Hepatocyte (in vitro differentiated cells): ENCODE measurements around the gene TMEM164. TPM values are rescaled to one million over a fixed set of nuclear protein-coding genes. Genes with fewer than 3 reads are reported as not detected.

ENCODE experiments used
- DNase-seq: peaks from one replicate; pipeline ENCODE4 v3.0.0-alpha.2; 2016; ENCODE audit warnings: low spot score
- H2AFZ ChIP-seq: fragments of 200-600 bp; sonication (generic); 2 replicates; pipeline ENCODE4 v1.6.0; 2016; ENCODE audit warnings: antibody characterized with exemption, mild to moderate bottlenecking
- H3K27ac ChIP-seq: fragments of 200-600 bp; sonication (generic); 2 replicates; pipeline ENCODE4 v1.5.1; 2016; ENCODE audit warnings: mild to moderate bottlenecking
- H3K27me3 ChIP-seq: fragments of 200-600 bp; sonication (generic); 2 replicates; pipeline ENCODE4 v1.6.1; 2016
- H3K36me3 ChIP-seq: fragments of 200-600 bp; sonication (generic); replicated peaks from 2 replicates; pipeline ENCODE4 v1.5.1; 2016; ENCODE audit warnings: low read depth; ENCODE audit not compliant: insufficient read depth
- H3K4me1 ChIP-seq: fragments of 200-600 bp; sonication (generic); 2 replicates; pipeline ENCODE4 v1.5.1; 2016; ENCODE audit warnings: mild to moderate bottlenecking, moderate library complexity; ENCODE audit not compliant: insufficient read depth
- H3K4me2 ChIP-seq: fragments of 200-600 bp; sonication (generic); 2 replicates; pipeline ENCODE4 v1.6.0; 2016
- H3K4me3 ChIP-seq: fragments of 200-600 bp; sonication (generic); 2 replicates; pipeline ENCODE4 v1.5.1; 2016; ENCODE audit warnings: mild to moderate bottlenecking
- H3K79me2 ChIP-seq: fragments of 200-600 bp; sonication (generic); 2 replicates; pipeline ENCODE4 v1.6.0; 2017; ENCODE audit warnings: mild to moderate bottlenecking
- H3K9me2 ChIP-seq: fragments of 200-600 bp; sonication (generic); replicated peaks from 2 replicates; pipeline ENCODE4 v1.6.0; 2017; ENCODE audit warnings: mild to moderate bottlenecking; ENCODE audit not compliant: insufficient read depth
- H3K9me3 ChIP-seq: fragments of 200-600 bp; sonication (generic); 2 replicates; pipeline ENCODE4 v1.5.1; 2016; ENCODE audit warnings: low read depth, mild to moderate bottlenecking
- H4K20me1 ChIP-seq: fragments of 200-600 bp; sonication (generic); 2 replicates; pipeline ENCODE4 v1.6.0; 2016; ENCODE audit warnings: mild to moderate bottlenecking; ENCODE audit not compliant: insufficient read depth, poor library complexity, severe bottlenecking
- EZH2 ChIP-seq: fragments of 200-600 bp; sonication (generic); IDR thresholded peaks from 2 replicates; pipeline ENCODE4 v1.6.1; 2016; ENCODE audit warnings: antibody characterized with exemption, mild to moderate bottlenecking, borderline replicate concordance
- EZH2phosphoT487 ChIP-seq: fragments of 200-600 bp; sonication (generic); IDR thresholded peaks from one replicate; pipeline ENCODE4 v1.6.1; 2018; ENCODE audit warnings: antibody characterized with exemption, mild to moderate bottlenecking, low read depth, moderate library complexity; ENCODE audit not compliant: unreplicated experiment, severe bottlenecking
- WGBS: methylation state at CpG from one replicate; pipeline ENCODE4 v1.1.6; 2016; ENCODE audit warnings: low lambda C conversion rate; ENCODE audit errors: missing lambda C conversion rate; 5-methylcytosine and 5-hydroxymethylcytosine counted together
- polyA plus RNA-seq: library from polyadenylated mRNA; unstranded; fragments of >200 nt; fragmentation: Nextera tagmentation; extraction: Ambion mirVana; gene quantifications from 2 replicates; pipeline ENCODE4 v1.2.1, GENCODE V29; 2016
- total RNA-seq: library from RNA; depleted of rRNA; stranded (reverse); fragments of >200 nt; gene quantifications from 2 replicates; pipeline ENCODE4 v1.2.3, GENCODE V29; 2014
- TF ChIP-seq, protein P1 (sequence below): fragments of 200-600 bp; sonication (generic); IDR thresholded peaks from 2 replicates; pipeline ENCODE4 v1.5.1; 2016; ENCODE audit warnings: antibody characterized with exemption, mild to moderate bottlenecking; ENCODE audit not compliant: poor library complexity

TMEM164 gene
- total and polyA plus RNA-seq, 2 experiments from 2014 or later = 5.4 to 34.2 TPM

DNA sequence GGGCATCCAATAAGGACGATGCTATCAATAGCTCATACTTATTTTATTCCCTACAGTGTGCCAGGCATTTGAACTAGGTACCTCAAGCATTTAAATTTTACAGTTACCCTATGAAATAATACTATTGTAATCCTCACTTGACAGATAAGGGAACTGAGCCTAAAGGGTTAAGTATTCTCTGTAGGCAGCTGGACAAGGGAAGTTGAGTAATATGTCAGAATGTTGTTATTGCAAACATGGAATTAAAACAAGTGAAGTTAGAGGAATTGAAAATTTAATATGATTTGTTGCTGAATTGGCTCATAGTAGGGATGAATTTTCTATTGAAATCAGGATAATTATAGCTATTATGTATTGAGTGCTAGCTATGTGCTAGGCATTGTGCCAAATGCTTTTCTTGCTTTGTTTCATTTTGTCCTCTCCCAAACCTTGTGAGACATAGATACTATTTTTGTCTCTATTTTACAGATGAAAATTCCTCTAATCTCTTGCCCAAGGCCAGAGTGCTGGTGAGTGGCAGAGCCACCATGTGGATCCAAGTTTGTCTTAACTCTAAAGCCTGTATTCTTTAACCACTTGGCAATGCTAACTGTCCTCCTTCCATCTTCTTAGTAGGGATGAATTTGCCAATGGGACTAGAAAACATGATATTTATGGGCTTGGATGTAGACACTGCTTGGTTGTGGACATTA, 58.1 kb downstream of the TMEM164 start:
- no peak overlapping the region for H3K4me2 ChIP-seq
- no peaks in the 10 kb centered on the region for H3K9me3 ChIP-seq
- TF ChIP-seq, protein P1, sequence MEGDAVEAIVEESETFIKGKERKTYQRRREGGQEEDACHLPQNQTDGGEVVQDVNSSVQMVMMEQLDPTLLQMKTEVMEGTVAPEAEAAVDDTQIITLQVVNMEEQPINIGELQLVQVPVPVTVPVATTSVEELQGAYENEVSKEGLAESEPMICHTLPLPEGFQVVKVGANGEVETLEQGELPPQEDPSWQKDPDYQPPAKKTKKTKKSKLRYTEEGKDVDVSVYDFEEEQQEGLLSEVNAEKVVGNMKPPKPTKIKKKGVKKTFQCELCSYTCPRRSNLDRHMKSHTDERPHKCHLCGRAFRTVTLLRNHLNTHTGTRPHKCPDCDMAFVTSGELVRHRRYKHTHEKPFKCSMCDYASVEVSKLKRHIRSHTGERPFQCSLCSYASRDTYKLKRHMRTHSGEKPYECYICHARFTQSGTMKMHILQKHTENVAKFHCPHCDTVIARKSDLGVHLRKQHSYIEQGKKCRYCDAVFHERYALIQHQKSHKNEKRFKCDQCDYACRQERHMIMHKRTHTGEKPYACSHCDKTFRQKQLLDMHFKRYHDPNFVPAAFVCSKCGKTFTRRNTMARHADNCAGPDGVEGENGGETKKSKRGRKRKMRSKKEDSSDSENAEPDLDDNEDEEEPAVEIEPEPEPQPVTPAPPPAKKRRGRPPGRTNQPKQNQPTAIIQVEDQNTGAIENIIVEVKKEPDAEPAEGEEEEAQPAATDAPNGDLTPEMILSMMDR = no peak
- TF ChIP-seq EZH2phosphoT487 = no peak
- TF ChIP-seq EZH2 = no peak
- H4K20me1 ChIP-seq = no peaks in the 10 kb centered on the region
- no peaks in the 10 kb centered on the region for H3K36me3 ChIP-seq
- no peak overlapping the region for H3K4me3 ChIP-seq
- no peaks in the 10 kb centered on the region for H3K79me2 ChIP-seq
- no peaks in the 10 kb centered on the region for H3K9me2 ChIP-seq
- H3K4me1 ChIP-seq = no peaks in the 10 kb centered on the region
- 58% methylated on average over 1 of the region's 1 CpG for WGBS
- H2AFZ ChIP-seq = no peak overlapping the region
- no peak for DNase-seq
- H3K27ac ChIP-seq = no peak overlapping the region
- H3K27me3 ChIP-seq = no peaks in the 10 kb centered on the region

DNA sequence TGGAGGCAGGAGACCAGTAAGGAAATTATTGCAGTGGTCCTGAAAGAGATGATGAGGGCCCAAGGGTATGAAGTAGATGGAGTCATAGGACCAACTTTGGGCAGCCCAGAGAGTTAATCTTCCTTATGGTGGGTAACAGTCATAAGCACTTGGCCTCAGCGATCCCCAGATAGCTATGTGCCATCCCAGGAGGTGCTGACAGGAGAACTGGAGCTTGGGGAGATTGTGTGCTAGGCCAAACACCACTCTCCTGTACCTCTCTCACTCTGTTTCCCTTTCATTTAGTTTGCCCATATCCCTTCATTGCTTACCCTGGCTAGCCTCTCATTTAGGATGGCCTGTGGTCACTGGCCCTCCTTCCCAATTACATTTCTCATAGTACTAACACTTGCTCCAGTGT, 60.0 kb downstream of the TMEM164 start:
- Histone ChIP-seq H2AFZ (no peak overlapping the region), H3K27me3 (no peaks in the 10 kb centered on the region), H3K4me3 (no peak overlapping the region), H3K36me3 (no peaks in the 10 kb centered on the region), H3K4me2 (no peak overlapping the region), H3K4me1 (no peaks in the 10 kb centered on the region), H3K79me2 (no peaks in the 10 kb centered on the region), H4K20me1 (no peaks in the 10 kb centered on the region), H3K9me3 (no peaks in the 10 kb centered on the region), H3K9me2 (no peaks in the 10 kb centered on the region), H3K27ac (no peak overlapping the region)
- TF ChIP-seq EZH2phosphoT487 (no peak), EZH2 (no peak)
- TF ChIP-seq, protein P1 = no peak
- DNase-seq = no peak
- WGBS = 100% methylated on average over 1 of the region's 1 CpG

GRCh38 chrX:110066488-110067225, 63.7 kb downstream of the TMEM164 start:
- TF ChIP-seq EZH2 = no peak
- TF ChIP-seq, protein P1 = no peak
- no peak for TF ChIP-seq EZH2phosphoT487
- Histone ChIP-seq H2AFZ (no peak overlapping the region), H3K4me3 (no peak overlapping the region), H3K36me3 (no peaks in the 10 kb centered on the region), H3K79me2 (no peaks in the 10 kb centered on the region), H3K4me1 (no peaks in the 10 kb centered on the region), H3K9me2 (no peaks in the 10 kb centered on the region), H3K4me2 (no peak overlapping the region), H3K27me3 (no peaks in the 10 kb centered on the region), H4K20me1 (no peaks in the 10 kb centered on the region), H3K9me3 (no peaks in the 10 kb centered on the region), H3K27ac (no peak overlapping the region)
- DNase-seq = no peak
- 64% methylated on average over 7 of the region's 7 CpGs for WGBS
